Adrenal gland (tissue), 12 donors: ENCODE results near the gene GNPNAT1. TPM values are rescaled to one million over a fixed set of nuclear protein-coding genes. Genes with fewer than 3 reads are reported as not detected.
"Not testable (repeated sequence)": the region's sequence is repeated elsewhere in the genome, so short reads cannot be mapped to it uniquely, and the experiment has no call there.

ENCODE experiments used
- DNase-seq, 7 donors: peaks; one replicate each; pipeline ENCODE4 v3.0.0-alpha.2; 2019 to 2020
- H3K27ac ChIP-seq, 5 donors: fragments of 200-600 bp; sonication (generic) in 4 of 5; 1 replicate in 3 of 5; 2 replicates in 2 of 5; pipeline versions ENCODE4 v1.5.1 to v1.8.0; 2016 to 2020; ENCODE audit warnings: mild to moderate bottlenecking in 1 of 5
- H3K27me3 ChIP-seq: fragments of 200-600 bp; 2 replicates; pipeline ENCODE4 v1.8.0; 2021
- H3K36me3 ChIP-seq, 2 donors: fragments of 200-600 bp; replicated peaks in 1 of 2; 1 replicate in 1 of 2; 2 replicates in 1 of 2; pipeline versions ENCODE4 v1.5.1 to v1.8.0; 2018 to 2022
- H3K4me1 ChIP-seq, 2 donors: fragments of 200-600 bp; replicated peaks in 1 of 2; 1 replicate in 1 of 2; 2 replicates in 1 of 2; pipeline versions ENCODE4 v1.5.1 to v1.8.0; 2018 to 2021
- H3K4me3 ChIP-seq, 4 donors: fragments of 200-600 bp; sonication (generic) in 3 of 4; one replicate each; pipeline ENCODE4 v1.5.1; 2016 to 2018
- H3K9me3 ChIP-seq, 3 donors: fragments of 200-600 bp; sonication (generic) in 1 of 3; replicated peaks in 1 of 3; 1 replicate in 2 of 3; 2 replicates in 1 of 3; pipeline versions ENCODE4 v1.5.1 to v1.8.0; 2016 to 2021
- CTCF ChIP-seq, 6 experiments: fragments of 450-650 bp in 4 of 6; fragments of 200-600 bp in 2 of 6; sonication (generic) in 1 of 6; IDR thresholded peaks; 1 replicate in 5 of 6; 2 replicates in 1 of 6; pipeline versions ENCODE4 v1.5.1 to v1.8.0; 2016 to 2021; ENCODE audit warnings: antibody characterized with exemption in 6 of 6, mild to moderate bottlenecking in 2 of 6, moderate library complexity in 1 of 6
- POLR2A ChIP-seq, 2 donors: fragments of 450-650 bp; IDR thresholded peaks; one replicate each; pipeline ENCODE4 v1.6.1; 2017; ENCODE audit warnings: antibody characterized with exemption in 2 of 2, mild to moderate bottlenecking in 2 of 2, moderate library complexity in 1 of 2
- WGBS, 4 donors: extraction: QIAGEN DNeasy Blood & Tissue Kit in 2 of 4; methylation state at CpG; one replicate each; pipeline versions ENCODE4 v1.1.5 to v1.1.7; 2013 to 2017; 5-methylcytosine and 5-hydroxymethylcytosine counted together
- intact Hi-C, 2 donors: fragments of 100-400 bp; cut with DNase I; formaldehyde crosslinking; loops; one replicate each; pipeline versions ENCODE4 v1.14.1 to v1.15.0; 2022 to 2023
- polyA plus RNA-seq, 3 donors: library from polyadenylated mRNA; stranded (reverse); fragments of 200-250 nt in 2 of 3; fragments of 350-450 nt in 1 of 3; fragmentation: Illumina TruSeq in 1 of 3; extraction: RNeasy Lipid Tissue Mini Kit (QIAGEN cat#74804) in 1 of 3; gene quantifications; one replicate each; pipeline ENCODE4 v1.2.3, GENCODE V29; 2013 to 2014
- total RNA-seq, 9 donors: library from RNA; depleted of rRNA in 4 of 9; stranded (reverse); fragments of >200 nt in 4 of 9; fragments of 120-200 nt in 1 of 9; fragmentation: NEBNext Ultra II Directional in 1 of 9; extraction: Animal tissue kit (Norgen Biotek cat#: 25700) in 1 of 9; gene quantifications; one replicate each; pipeline versions ENCODE4 v1.1.0 to v1.2.4, GENCODE V29; 2013 to 2023
- donor health status: healthy with polysubstance abuse.
- donor health status: Bipolar disorder and iron deficiency.
- donor health status: DM: yes; HTN: yes; CAD: no.
- donor health status: DM: no; HTN: no; CAD: no.
- donor health status: DM: no; HTN: no; CAD: no.
- donor health status: DM: yes; HTN: yes; CAD: no.

Gene GNPNAT1
- total and polyA plus RNA-seq, 12 donors = 4.6 to 30.1 (median 13.0) TPM

GRCh38 chr14:52778702-52779101 lies 12.7 kb downstream of the GNPNAT1 start:
- Histone ChIP-seq H3K27me3 (no peaks in the 10 kb centered on the region), H3K4me1 (no peaks in the 10 kb centered on the region), H3K36me3 (peaks cover 0 to 6% of the 10 kb centered on the region in 2 donors), H3K9me3 (no peaks in the 10 kb centered on the region), H3K4me3 (no peak overlapping the region), H3K27ac (no peak overlapping the region)
- no peak for TF ChIP-seq POLR2A (IDR thresholded peaks at IDR 0.05)
- peak in 2 of 7 donors; percentile 13 to 26 for DNase-seq
- 74 to 81% (median 79%) methylated on average over 7 of the region's 7 CpGs for WGBS, 4 donors
- intact Hi-C loops = no loop called here

- no peaks in the 10 kb centered on the region for H3K9me3 ChIP-seq
- no peak for TF ChIP-seq CTCF (IDR thresholded peaks at IDR 0.05)
- no peak for TF ChIP-seq POLR2A (IDR thresholded peaks at IDR 0.05)
- intact Hi-C loops = no loop called here
- H3K27me3 ChIP-seq = no peaks in the 10 kb centered on the region
- H3K4me1 ChIP-seq = no peaks in the 10 kb centered on the region
- no peak for DNase-seq
- WGBS, 4 donors = 84 to 91% (median 88%) methylated on average over 7 of the region's 7 CpGs
- H3K27ac ChIP-seq = no peak overlapping the region
- peaks cover 0 to 6% of the 10 kb centered on the region in 2 donors for H3K36me3 ChIP-seq
- H3K4me3 ChIP-seq = no peak overlapping the region
Measured at GRCh38 chr14:52776816-52777215, 14.6 kb downstream of the GNPNAT1 start.

- Histone ChIP-seq H3K36me3 (peaks cover 0 to 18% of the 10 kb centered on the region in 2 donors), H3K4me3 (no peak overlapping the region), H3K27me3 (no peaks in the 10 kb centered on the region), H3K4me1 (no peaks in the 10 kb centered on the region), H3K9me3 (no peaks in the 10 kb centered on the region), H3K27ac (no peak overlapping the region)
- TF ChIP-seq POLR2A (IDR thresholded peaks at IDR 0.05) = no peak
- no peak for TF ChIP-seq CTCF (IDR thresholded peaks at IDR 0.05)
- intact Hi-C loops = no loop called here
- DNase-seq = no peak
Measured at GRCh38 chr14:52769887-52770286, 21.5 kb downstream of the GNPNAT1 start.

GRCh38 chr14:52767058-52767833 lies 24.2 kb downstream of the GNPNAT1 start:
- WGBS, 4 donors = 90 to 98% (median 94%) methylated on average over 3 of the region's 3 CpGs
- Histone ChIP-seq H3K4me1 (no peaks in the 10 kb centered on the region), H3K36me3 (peaks cover 0 to 18% of the 10 kb centered on the region in 2 donors), H3K9me3 (no peaks in the 10 kb centered on the region), H3K4me3 (no peak overlapping the region), H3K27ac (no peak overlapping the region), H3K27me3 (no peaks in the 10 kb centered on the region)
- no peak for TF ChIP-seq CTCF (IDR thresholded peaks at IDR 0.05)
- intact Hi-C loops = no loop called here
- DNase-seq = no peak

- H3K9me3 ChIP-seq, DNase-seq, intact Hi-C loops, H3K4me1 ChIP-seq, H3K27ac ChIP-seq, H3K36me3 ChIP-seq, H3K27me3 ChIP-seq, H3K4me3 ChIP-seq: not testable (repeated sequence)
- 95 to 100% (median 95%) methylated on average over 4 of the region's 4 CpGs for WGBS, 4 donors
Measured at GRCh38 chr14:52762923-52763322, 28.5 kb downstream of the GNPNAT1 start.
